Measurements from ENCODE around the gene ECT2.

Gene ECT2

GRCh38 chr3:172869784-172870518, 119.4 kb downstream of the ECT2 start:
- no peak overlapping the region for H3K4me2 ChIP-seq (ENCODE audit: insufficient read depth, low read length)
- H4K20me1 ChIP-seq (ENCODE audit: insufficient read depth, low read length): no peaks in the 10 kb centered on the region
- no peak overlapping the region for H3K9ac ChIP-seq (ENCODE audit: low read depth, low read length)
- peaks cover 7% of the 10 kb centered on the region for H3K27me3 ChIP-seq (ENCODE audit: insufficient read depth, low read length, poor library complexity)
- no peaks in the 10 kb centered on the region for H3K36me3 ChIP-seq (ENCODE audit: insufficient read depth, low read length)
- no peak for ATAC-seq (ENCODE audit: insufficient read depth, low read depth)
- no peak for TF ChIP-seq CTCF (IDR thresholded peaks at IDR 0.05; ENCODE audit: borderline replicate concordance, extremely low read depth, low read length, poor library complexity, severe bottlenecking)
- TF ChIP-seq EZH2 (IDR thresholded peaks at IDR 0.05; ENCODE audit: borderline replicate concordance, low read depth, low read length, severe bottlenecking): no peak
- H3K4me3 ChIP-seq (ENCODE audit: low read depth in 1 of 2, low read length in 2 of 2): no peak overlapping the region
- no peaks in the 10 kb centered on the region for H3K79me2 ChIP-seq (ENCODE audit: insufficient read depth, low read length)
- H2AFZ ChIP-seq (ENCODE audit: low read depth, low read length): no peak overlapping the region
- H3K4me1 ChIP-seq (ENCODE audit: insufficient read depth, low read length): no peaks in the 10 kb centered on the region
- no peaks in the 10 kb centered on the region for H3K9me3 ChIP-seq (ENCODE audit: insufficient read depth, low read length, severe bottlenecking)
- no peak overlapping the region for H3K27ac ChIP-seq (ENCODE audit: low read length)
- DNase-seq: no peak
